Hepatocyte (in vitro differentiated cells): ENCODE measurements around the gene CCDC51. TPM values are rescaled to one million over a fixed set of nuclear protein-coding genes. Genes with fewer than 3 reads are reported as not detected.

ENCODE experiments used
- DNase-seq: peaks from one replicate; pipeline ENCODE4 v3.0.0-alpha.2; 2016; ENCODE audit warnings: low spot score
- H2AFZ ChIP-seq: fragments of 200-600 bp; sonication (generic); 2 replicates; pipeline ENCODE4 v1.6.0; 2016; ENCODE audit warnings: antibody characterized with exemption, mild to moderate bottlenecking
- H3K27ac ChIP-seq: fragments of 200-600 bp; sonication (generic); 2 replicates; pipeline ENCODE4 v1.5.1; 2016; ENCODE audit warnings: mild to moderate bottlenecking
- H3K27me3 ChIP-seq: fragments of 200-600 bp; sonication (generic); 2 replicates; pipeline ENCODE4 v1.6.1; 2016
- H3K36me3 ChIP-seq: fragments of 200-600 bp; sonication (generic); replicated peaks from 2 replicates; pipeline ENCODE4 v1.5.1; 2016; ENCODE audit warnings: low read depth; ENCODE audit not compliant: insufficient read depth
- H3K4me1 ChIP-seq: fragments of 200-600 bp; sonication (generic); 2 replicates; pipeline ENCODE4 v1.5.1; 2016; ENCODE audit warnings: mild to moderate bottlenecking, moderate library complexity; ENCODE audit not compliant: insufficient read depth
- H3K4me2 ChIP-seq: fragments of 200-600 bp; sonication (generic); 2 replicates; pipeline ENCODE4 v1.6.0; 2016
- H3K4me3 ChIP-seq: fragments of 200-600 bp; sonication (generic); 2 replicates; pipeline ENCODE4 v1.5.1; 2016; ENCODE audit warnings: mild to moderate bottlenecking
- H3K79me2 ChIP-seq: fragments of 200-600 bp; sonication (generic); 2 replicates; pipeline ENCODE4 v1.6.0; 2017; ENCODE audit warnings: mild to moderate bottlenecking
- H3K9me2 ChIP-seq: fragments of 200-600 bp; sonication (generic); replicated peaks from 2 replicates; pipeline ENCODE4 v1.6.0; 2017; ENCODE audit warnings: mild to moderate bottlenecking; ENCODE audit not compliant: insufficient read depth
- H3K9me3 ChIP-seq: fragments of 200-600 bp; sonication (generic); 2 replicates; pipeline ENCODE4 v1.5.1; 2016; ENCODE audit warnings: low read depth, mild to moderate bottlenecking
- H4K20me1 ChIP-seq: fragments of 200-600 bp; sonication (generic); 2 replicates; pipeline ENCODE4 v1.6.0; 2016; ENCODE audit warnings: mild to moderate bottlenecking; ENCODE audit not compliant: insufficient read depth, poor library complexity, severe bottlenecking
- CTCF ChIP-seq: fragments of 200-600 bp; sonication (generic); IDR thresholded peaks from 2 replicates; pipeline ENCODE4 v1.5.1; 2016; ENCODE audit warnings: antibody characterized with exemption, mild to moderate bottlenecking; ENCODE audit not compliant: poor library complexity
- EZH2 ChIP-seq: fragments of 200-600 bp; sonication (generic); IDR thresholded peaks from 2 replicates; pipeline ENCODE4 v1.6.1; 2016; ENCODE audit warnings: antibody characterized with exemption, mild to moderate bottlenecking, borderline replicate concordance
- EZH2phosphoT487 ChIP-seq: fragments of 200-600 bp; sonication (generic); IDR thresholded peaks from one replicate; pipeline ENCODE4 v1.6.1; 2018; ENCODE audit warnings: antibody characterized with exemption, mild to moderate bottlenecking, low read depth, moderate library complexity; ENCODE audit not compliant: unreplicated experiment, severe bottlenecking
- WGBS: methylation state at CpG from one replicate; pipeline ENCODE4 v1.1.6; 2016; ENCODE audit warnings: low lambda C conversion rate; ENCODE audit errors: missing lambda C conversion rate; 5-methylcytosine and 5-hydroxymethylcytosine counted together
- polyA plus RNA-seq: library from polyadenylated mRNA; unstranded; fragments of >200 nt; fragmentation: Nextera tagmentation; extraction: Ambion mirVana; gene quantifications from 2 replicates; pipeline ENCODE4 v1.2.1, GENCODE V29; 2016
- total RNA-seq: library from RNA; depleted of rRNA; stranded (reverse); fragments of >200 nt; gene quantifications from 2 replicates; pipeline ENCODE4 v1.2.3, GENCODE V29; 2014

CCDC51 gene
- total and polyA plus RNA-seq, 2 experiments from 2014 or later = 30.4 to 30.8 TPM

DNA sequence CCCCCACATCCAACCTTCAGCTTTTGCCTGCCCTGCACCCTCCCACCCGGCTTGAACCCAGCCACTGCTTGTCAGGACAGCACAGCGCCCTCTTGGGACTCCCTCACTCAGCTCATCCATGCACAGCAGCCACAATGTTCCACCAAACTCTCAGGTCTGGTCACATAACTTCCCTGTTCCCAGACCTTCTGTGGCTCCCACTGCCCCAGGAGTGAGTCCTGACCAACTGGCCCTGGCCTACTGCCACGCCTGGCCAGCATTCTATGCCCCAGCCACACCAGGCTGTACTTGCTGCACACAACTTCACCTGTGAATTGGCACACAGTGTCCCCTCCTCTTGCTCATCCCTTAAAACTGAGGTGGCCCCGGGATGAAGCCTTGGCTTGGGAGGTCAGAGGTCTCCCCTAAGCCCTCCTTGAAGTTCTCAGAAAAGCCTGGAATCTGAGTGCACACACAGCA lies 31.1 kb downstream of the CCDC51 start:
- H3K9me3 ChIP-seq = no peaks in the 10 kb centered on the region
- H3K4me3 ChIP-seq = no peak overlapping the region
- H3K79me2 ChIP-seq = no peaks in the 10 kb centered on the region
- H3K27me3 ChIP-seq = no peaks in the 10 kb centered on the region
- no peak overlapping the region for H2AFZ ChIP-seq
- no peaks in the 10 kb centered on the region for H3K36me3 ChIP-seq
- no peaks in the 10 kb centered on the region for H3K4me1 ChIP-seq
- no peak for DNase-seq
- H3K9me2 ChIP-seq = no peaks in the 10 kb centered on the region
- H3K4me2 ChIP-seq = no peak overlapping the region
- 96% methylated on average over 4 of the region's 4 CpGs for WGBS
- TF ChIP-seq EZH2phosphoT487 = no peak
- TF ChIP-seq CTCF = no peak
- no peak for TF ChIP-seq EZH2
- no peak overlapping the region for H3K27ac ChIP-seq
- H4K20me1 ChIP-seq = no peaks in the 10 kb centered on the region

GRCh38 chr3:48407542-48408099 lies 32.3 kb downstream of the CCDC51 start:
- no peak for DNase-seq
- Histone ChIP-seq H3K4me3 (no peak overlapping the region), H3K4me1 (no peaks in the 10 kb centered on the region), H3K79me2 (no peaks in the 10 kb centered on the region), H3K27ac (no peak overlapping the region), H3K4me2 (no peak overlapping the region), H3K9me2 (no peaks in the 10 kb centered on the region), H3K9me3 (no peaks in the 10 kb centered on the region), H3K36me3 (no peaks in the 10 kb centered on the region), H3K27me3 (no peaks in the 10 kb centered on the region), H4K20me1 (no peaks in the 10 kb centered on the region), H2AFZ (no peak overlapping the region)
- TF ChIP-seq EZH2 (no peak), CTCF (no peak)
- 93% methylated on average over 8 of the region's 8 CpGs for WGBS

DNA sequence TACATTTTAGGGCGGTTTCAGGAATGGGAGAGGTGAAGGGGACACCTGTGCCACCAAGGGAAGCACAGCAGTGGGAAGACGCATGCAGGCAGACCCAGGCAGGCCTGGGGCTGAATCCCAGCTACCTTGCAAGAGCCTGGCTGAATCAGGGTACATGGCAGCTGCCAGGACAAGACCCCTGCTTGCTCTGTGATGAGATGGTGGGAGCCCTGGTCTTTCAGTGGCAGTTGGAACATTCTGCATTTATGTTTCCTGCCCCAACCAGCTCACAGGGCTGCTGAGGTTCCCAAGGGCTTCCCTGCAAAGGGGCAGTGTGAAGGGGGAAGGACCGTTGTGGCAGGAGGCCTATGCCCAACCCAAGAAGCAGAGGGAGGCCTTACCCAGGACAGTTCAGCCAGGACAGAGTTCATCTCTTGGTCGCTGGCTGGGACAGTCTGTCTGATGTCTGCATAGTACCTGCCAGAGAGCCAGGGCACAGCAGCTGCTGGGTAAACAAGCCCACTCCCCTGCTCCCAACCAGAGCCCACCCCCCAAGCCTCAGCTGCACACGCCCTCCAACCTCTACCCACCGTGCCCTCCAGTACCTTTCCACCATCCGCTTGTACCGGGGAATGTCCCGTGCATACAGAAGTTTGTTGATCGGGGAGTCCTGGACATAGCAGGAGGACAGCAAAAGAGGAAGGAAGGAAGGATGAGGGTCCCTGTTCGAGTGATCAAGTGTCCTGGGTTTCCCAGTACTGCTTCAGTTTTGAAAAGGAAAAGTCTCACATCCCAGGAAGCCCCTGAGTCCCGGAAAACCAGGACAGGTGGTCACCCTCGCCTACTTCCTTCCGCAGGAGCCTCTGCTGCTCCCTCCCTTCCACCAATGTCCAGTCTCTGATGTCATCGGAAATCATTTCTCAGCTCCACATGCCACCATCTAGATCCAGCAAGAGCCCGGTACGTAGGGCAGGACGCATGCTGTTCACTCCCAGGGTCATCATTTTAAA lies 33.2 kb downstream of the CCDC51 start:
- H3K79me2 ChIP-seq = no peaks in the 10 kb centered on the region

More for the DNA sequence above, 33.2 kb downstream of the CCDC51 start:
- H2AFZ ChIP-seq = no peak overlapping the region
- no peaks in the 10 kb centered on the region for H3K9me2 ChIP-seq
- WGBS = 96% methylated on average over 18 of the region's 18 CpGs
- no peak overlapping the region for H3K4me2 ChIP-seq
- TF ChIP-seq EZH2phosphoT487 (no peak), EZH2 (no peak), CTCF (no peak)
- no peaks in the 10 kb centered on the region for H4K20me1 ChIP-seq
- no peak for DNase-seq
- no peak overlapping the region for H3K4me3 ChIP-seq
- H3K27me3 ChIP-seq = no peaks in the 10 kb centered on the region
- H3K4me1 ChIP-seq = no peaks in the 10 kb centered on the region
- no peaks in the 10 kb centered on the region for H3K36me3 ChIP-seq
- no peaks in the 10 kb centered on the region for H3K9me3 ChIP-seq
- no peak overlapping the region for H3K27ac ChIP-seq
